ENCODE measurements around the gene CROCC2. TPM values are rescaled to one million over a fixed set of nuclear protein-coding genes. Genes with fewer than 3 reads are reported as not detected.
A peak's percentile ranks its signal among the peaks of the same experiment; 100 is the strongest.

The CROCC2 gene
- total and polyA plus RNA-seq, 4 donors, result 1.3 to 17.4 (median 4.4) TPM

DNA sequence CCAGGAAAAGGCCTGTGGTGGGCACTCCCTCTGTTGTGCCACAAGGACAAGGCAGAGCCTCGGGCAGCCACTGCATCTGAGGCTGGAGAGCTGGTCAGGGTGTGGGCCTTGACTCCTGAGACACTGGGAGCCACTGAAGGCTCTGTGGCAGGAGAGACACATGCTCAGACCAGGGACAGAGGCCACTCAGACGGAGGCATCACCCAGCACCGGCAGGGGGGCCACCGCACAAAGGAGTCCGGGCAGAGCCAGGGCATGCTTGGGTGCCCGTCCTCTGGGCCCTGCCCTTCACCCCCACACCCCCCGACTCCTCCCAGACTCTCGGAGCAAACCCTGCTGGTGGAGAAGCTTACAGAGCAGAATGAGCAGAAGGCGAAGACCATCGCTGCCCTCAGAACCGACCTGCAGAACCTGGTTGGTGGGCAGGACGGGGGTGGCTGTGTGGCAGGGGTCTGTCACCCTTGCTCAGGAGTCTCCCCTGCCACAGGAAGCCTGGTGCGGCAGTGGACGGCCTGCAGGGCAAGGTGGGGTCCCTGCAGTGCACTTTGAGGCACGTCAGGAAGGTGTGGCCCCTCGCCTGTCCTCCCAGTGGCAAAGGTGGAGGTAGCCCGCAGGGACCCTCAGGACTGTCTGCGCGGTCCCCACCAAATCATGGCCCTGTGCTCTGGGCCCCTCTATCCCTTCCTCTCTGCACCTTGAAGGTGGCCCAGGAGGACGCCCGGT is 26.0 kb downstream of the CROCC2 start:
- H3K4me3 ChIP-seq, result no peak overlapping the region
- no peaks in the 10 kb centered on the region for H3K36me3 ChIP-seq (ENCODE audit: control insufficient read depth in 4 of 4, insufficient read depth in 4 of 4, low read length in 4 of 4)
- H3K9me3 ChIP-seq (ENCODE audit: control insufficient read depth in 4 of 4, insufficient read depth in 3 of 4, low read length in 3 of 4), result peaks cover 0 to 2% (median 0%) of the 10 kb centered on the region in 4 donors
- ATAC-seq (ENCODE audit: insufficient read depth, low FRiP score) (no peak), DNase-seq (peak in 1 of 3 donors; percentile 5)
- no peak overlapping the region for H3K27ac ChIP-seq (ENCODE audit: low read depth in 1 of 2, low read length in 1 of 2)
- no peak overlapping the region for H3K9ac ChIP-seq (ENCODE audit: insufficient read depth in 1 of 2, low read length in 2 of 2)
- TF ChIP-seq CTCF (IDR thresholded peaks at IDR 0.05; ENCODE audit: control extremely low read depth, extremely low read depth), result no peak
- peaks cover 0 to 5% (median 0%) of the 10 kb centered on the region in 5 donors for H3K4me1 ChIP-seq (ENCODE audit: control insufficient read depth in 5 of 5, insufficient read depth in 5 of 5, low read length in 5 of 5)
- 90 to 91% methylated on average over 21 of the region's 21 CpGs for WGBS, 2 donors
- H3K27me3 ChIP-seq (ENCODE audit: control insufficient read depth in 3 of 3, insufficient read depth in 3 of 3, low read length in 2 of 3), result no peaks in the 10 kb centered on the region

DNA sequence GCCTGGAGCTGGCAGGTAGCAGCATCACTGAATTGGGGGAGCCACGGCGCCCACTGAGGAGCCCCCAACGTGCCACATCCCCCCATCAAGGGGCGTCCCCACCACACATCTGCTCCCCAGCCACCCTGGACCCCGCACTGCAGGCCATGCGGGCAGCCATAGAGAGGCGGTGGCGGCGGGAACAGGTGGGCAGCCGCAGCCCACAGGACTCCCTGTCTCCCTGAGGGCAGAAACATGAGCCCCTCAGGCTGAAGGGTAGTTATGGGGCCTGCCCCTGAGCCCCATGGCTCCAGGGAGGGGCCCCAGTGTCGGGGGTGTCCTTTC is 26.6 kb downstream of the CROCC2 start:
- WGBS, 2 donors, result 91 to 97% methylated on average over 11 of the region's 11 CpGs

DNA sequence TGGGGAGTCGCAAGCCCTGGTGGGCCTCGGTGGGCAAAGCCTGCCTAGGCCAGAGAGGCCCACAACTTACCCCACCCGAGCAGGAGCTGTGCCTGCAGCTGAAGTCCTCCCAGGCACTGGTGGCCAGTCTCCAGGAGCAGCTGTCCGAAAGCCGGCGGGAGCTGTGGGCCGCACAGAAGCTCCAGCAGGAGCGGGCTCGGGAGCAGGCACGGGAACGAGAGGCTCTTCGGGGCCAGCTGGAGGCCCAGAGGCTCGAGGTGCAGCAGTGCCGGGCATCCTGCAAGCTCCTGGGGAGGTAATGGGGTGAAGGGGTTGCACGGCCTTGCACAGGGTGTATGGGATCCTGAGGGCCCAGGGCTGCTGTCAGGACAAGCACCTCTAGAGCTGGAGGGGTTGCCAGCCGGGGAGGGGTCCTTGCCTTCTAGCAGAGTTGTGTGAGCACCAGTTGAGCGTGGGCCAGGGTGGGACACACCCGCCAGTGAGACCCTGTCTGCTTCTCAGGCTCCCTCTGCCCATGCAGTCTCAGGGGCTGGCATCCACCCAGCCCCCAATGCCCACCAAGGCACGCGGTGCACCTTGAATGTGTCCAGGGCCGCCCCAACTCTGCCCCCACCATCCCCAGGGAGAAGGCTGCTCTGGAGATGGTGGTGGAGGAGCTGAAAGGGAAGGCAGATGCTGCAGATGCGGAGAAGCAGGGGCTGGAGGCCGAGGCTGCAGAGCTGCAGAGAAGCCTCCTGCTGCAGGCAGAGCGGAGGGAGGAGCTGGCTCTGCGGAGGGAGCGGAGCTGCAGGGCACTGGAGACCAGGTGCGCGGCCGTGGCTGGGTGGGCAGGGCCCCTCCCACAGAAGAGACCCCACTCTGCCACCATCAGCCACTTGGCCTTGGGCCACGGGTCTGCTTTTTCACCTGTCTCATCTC is 27.2 kb downstream of the CROCC2 start:
- Histone ChIP-seq H3K9me3 (ENCODE audit: control insufficient read depth in 4 of 4, insufficient read depth in 3 of 4, low read length in 3 of 4) (peaks cover 0 to 4% (median 3%) of the 10 kb centered on the region in 4 donors), H3K4me3 (no peak overlapping the region), H3K27ac (ENCODE audit: low read depth in 1 of 2, low read length in 1 of 2) (no peak overlapping the region), H3K4me1 (ENCODE audit: control insufficient read depth in 5 of 5, insufficient read depth in 5 of 5, low read length in 5 of 5) (peaks cover 0 to 5% (median 0%) of the 10 kb centered on the region in 5 donors), H3K9ac (ENCODE audit: insufficient read depth in 1 of 2, low read length in 2 of 2) (no peak overlapping the region), H3K36me3 (ENCODE audit: control insufficient read depth in 4 of 4, insufficient read depth in 4 of 4, low read length in 4 of 4) (no peaks in the 10 kb centered on the region), H3K27me3 (ENCODE audit: control insufficient read depth in 3 of 3, insufficient read depth in 3 of 3, low read length in 2 of 3) (no peaks in the 10 kb centered on the region)
- WGBS, 2 donors, result 86 to 95% methylated on average over 29 to 30 of the region's 30 CpGs
- DNase-seq (peak in 2 of 3 donors; percentile 11 to 39), ATAC-seq (ENCODE audit: insufficient read depth, low FRiP score) (no peak)
- no peak for TF ChIP-seq CTCF (IDR thresholded peaks at IDR 0.05; ENCODE audit: control extremely low read depth, extremely low read depth)

More for the DNA sequence above, 26.6 kb downstream of the CROCC2 start:
- ATAC-seq (ENCODE audit: insufficient read depth, low FRiP score) (no peak), DNase-seq (no peak)
- Histone ChIP-seq H3K4me3 (no peak overlapping the region), H3K27me3 (ENCODE audit: control insufficient read depth in 3 of 3, insufficient read depth in 3 of 3, low read length in 2 of 3) (no peaks in the 10 kb centered on the region), H3K9me3 (ENCODE audit: control insufficient read depth in 4 of 4, insufficient read depth in 3 of 4, low read length in 3 of 4) (peaks cover 0 to 3% (median 2%) of the 10 kb centered on the region in 4 donors), H3K4me1 (ENCODE audit: control insufficient read depth in 5 of 5, insufficient read depth in 5 of 5, low read length in 5 of 5) (peaks cover 0 to 5% (median 0%) of the 10 kb centered on the region in 5 donors), H3K9ac (ENCODE audit: insufficient read depth in 1 of 2, low read length in 2 of 2) (no peak overlapping the region), H3K36me3 (ENCODE audit: control insufficient read depth in 4 of 4, insufficient read depth in 4 of 4, low read length in 4 of 4) (no peaks in the 10 kb centered on the region), H3K27ac (ENCODE audit: low read depth in 1 of 2, low read length in 1 of 2) (no peak overlapping the region)
- no peak for TF ChIP-seq CTCF (IDR thresholded peaks at IDR 0.05; ENCODE audit: control extremely low read depth, extremely low read depth)

Data from lung (tissue), 12 donors.